ENCODE results near the gene LSMEM2.
A peak's percentile ranks its signal among the peaks of the same experiment; 100 is the strongest.

Gene LSMEM2

DNA sequence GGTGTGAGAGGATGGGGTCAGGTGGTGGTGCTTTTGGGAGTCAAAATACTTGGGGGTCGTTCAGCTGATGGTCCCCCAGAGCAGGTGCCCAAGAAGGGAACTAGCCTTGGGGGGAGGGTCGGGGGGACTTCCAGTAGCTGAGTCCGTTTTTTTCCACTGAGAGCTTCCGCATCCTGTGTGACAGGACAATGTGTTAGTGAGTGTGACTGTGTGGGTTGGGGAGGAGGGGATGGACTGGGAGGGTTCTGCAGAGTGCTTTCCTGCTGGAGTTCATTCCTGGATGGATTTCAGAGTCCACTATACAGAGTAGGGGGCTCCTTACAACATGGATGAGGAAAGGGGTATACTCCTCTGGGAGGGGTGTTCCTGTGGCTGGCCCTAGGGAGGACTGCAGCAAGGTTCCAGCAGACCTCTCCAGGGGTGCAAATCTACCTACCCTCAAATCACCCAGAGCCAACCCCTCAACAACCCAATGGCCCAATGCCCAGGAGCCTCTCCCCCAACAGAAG is 44.3 kb downstream of the LSMEM2 start:
- DNase-seq = peak; percentile 32 to 68 (median 66)

DNA sequence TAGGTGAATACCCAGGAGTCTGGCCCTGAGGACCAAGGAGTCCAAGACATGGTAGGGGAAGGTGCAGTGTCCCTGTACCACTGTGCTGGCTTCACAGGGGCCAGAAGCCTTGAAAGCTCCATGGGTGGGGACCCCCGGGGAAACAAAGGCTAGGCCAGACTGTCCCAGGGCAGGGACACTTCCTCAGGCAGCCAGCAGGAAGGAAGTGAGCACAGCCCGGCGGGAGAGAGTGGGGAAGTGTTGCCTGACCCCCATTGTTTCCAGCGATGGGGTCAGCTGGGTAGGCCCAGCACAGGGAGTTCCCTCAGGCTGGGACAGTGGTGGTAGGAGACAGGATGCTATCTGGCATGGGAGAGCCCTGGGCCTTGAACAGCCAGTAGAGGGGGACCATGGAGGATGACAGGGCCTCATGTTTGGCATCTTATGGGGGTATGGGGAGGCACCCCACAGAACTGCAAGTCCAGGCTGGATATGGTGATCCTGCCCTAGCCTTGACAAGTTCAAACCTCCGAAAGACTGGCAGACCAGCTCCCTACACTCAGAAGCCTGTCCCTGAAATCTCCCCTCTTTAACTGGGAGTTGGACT is 44.8 kb downstream of the LSMEM2 start:
- peak; percentile 24 to 58 (median 50) for DNase-seq

- DNase-seq = peak; percentile 72 to 82 (median 73)
Measured at GRCh38 chr3:50324351-50325112, 45.6 kb downstream of the LSMEM2 start.

DNA sequence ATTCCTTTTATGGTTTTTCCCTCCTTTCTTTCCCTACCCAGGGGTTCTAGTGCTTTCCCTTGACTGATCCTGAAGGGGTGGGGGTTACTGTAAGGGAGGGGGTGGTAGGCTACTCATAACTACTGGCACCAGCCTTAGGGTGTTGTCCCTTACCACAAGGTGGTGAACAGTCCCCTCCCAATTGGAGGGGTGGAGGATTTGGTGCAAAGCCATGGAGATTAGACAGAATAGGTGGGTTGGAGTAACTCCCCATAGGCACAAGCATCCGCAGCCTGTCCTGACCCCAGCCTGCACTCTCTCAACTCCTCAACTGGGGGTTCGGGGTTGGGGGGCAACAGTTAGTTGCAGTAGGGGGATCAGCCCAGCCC is 46.2 kb downstream of the LSMEM2 start:
- DNase-seq = no peak

DNA sequence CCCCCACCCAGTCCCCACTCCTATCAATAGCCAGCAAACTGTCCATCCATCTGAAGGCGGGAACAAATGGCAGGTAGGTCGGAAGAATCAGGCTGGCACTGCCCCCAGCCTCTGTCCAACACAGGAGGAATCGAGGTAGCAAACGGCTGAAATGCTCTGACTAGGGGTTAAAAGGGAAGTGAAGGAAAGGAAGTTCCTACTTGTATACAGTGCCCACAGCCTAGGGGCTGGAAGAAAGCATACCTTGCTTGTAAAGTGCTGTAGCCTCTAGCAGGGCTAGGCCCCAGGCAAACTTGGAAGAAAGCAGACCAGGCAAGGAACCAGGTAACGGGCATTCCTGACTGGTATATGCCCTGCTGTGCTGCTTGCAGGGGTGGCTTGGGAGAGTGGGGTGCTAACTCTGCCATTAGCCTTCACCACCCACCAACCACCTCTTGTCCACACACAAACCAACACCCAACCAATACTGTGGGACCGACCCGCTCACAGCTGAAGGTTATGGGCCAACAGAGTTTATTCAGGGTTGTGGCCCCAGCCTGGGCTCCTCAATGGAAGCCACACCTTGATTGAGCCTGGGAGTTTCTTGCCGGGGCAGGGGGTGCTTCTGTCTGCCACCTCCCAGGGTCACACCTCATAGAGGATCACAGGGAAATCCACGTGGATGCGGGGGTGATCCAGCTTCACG is 46.8 kb downstream of the LSMEM2 start:
- no peak for DNase-seq

GRCh38 chr3:50326182-50326541 is 47.3 kb downstream of the LSMEM2 start:
- DNase-seq = no peak

DNA sequence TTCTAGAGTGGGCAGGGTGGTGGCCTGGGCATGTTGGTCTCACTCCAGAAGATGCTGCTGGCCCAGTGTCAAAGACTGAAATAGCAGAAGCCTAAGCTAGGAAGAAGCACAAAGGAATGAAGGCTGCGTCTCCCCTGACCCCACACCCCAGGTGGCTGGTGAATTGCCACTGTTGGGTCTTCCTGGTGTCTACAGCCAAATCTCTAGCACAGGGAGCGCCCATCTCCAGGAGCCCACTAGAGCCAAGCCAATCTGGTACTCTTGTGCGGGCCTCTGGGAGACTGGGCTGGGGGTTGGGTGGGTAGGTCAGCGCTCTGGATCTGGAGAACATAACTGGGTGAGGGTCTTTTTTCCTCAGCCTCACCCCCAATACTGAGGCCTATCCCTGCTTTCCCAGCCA is 48.2 kb downstream of the LSMEM2 start:
- no peak for DNase-seq

DNA sequence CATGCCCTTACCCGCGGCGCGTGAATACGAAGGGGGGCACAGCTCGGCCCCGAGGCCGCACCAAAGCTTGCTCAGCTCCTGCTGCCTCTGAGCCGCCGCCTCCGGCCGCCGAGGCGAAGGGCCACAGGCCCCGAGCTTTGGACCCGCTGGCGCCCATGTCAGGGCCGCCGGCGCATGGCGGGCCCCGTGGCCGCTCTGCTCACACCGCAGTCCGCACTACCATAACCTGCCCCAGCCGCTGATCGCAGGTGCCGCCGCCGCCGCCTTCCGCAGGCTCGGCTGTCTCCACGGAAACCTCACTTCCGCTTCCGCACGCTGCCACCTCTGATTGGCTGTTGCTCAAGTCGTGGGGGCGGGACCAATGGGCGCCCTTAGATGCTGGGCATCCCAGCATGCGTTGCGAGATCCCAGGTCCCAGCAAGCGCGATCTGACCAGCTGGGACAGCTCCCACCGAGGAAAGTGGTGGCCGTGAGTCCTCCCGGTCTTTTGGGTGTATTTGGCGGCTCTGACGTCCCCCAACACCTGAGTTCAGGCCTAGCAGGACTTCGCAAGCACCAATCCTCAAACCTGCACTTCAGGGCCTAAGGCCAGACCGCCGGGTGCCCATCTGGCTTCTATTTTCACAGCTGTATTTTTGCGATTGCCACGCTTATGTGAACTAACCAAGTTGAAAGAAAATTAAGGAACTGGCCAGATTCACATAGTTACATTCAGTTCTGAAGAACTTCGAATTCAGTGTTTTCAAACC is 49.2 kb downstream of the LSMEM2 start, which contains the start of gene TUSC2:
TUSC2 (minus strand) TSS at position 281 of the 749 bp plus-strand sequence; CDS start at position 157, 124 bp downstream.
- DNase-seq = peak; percentile 97 to 99 (median 98)

GRCh38 chr3:50330330-50330729 is 51.4 kb downstream of the LSMEM2 start:
- DNase-seq = no peak

DNA sequence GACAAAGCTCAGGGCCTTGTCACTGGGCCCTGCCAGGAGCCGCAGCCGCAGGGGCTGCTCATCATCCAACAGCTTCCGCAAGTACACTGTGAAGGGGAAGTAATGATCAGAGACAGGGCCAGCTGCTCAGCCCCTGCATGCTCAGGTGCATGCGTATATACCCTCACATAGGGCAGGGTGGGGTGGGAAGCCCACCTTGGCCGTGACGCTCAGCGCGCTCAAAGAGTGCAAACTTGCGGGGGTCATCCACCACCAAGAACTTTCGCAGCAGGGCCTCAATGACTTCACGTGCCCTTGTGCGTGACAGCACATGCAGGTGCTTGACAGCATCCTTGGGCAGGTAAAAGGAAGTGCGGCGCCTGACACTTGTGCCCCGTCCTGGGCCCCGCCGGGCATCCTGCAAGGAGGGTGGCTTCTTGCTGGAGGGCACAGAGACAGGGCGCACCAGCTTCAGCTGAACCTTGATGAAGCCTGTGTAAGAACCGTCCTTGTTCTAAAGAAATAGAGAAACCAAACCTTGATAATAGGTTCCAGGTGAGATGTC is 52.5 kb downstream of the LSMEM2 start:
- DNase-seq = no peak

- DNase-seq = no peak
Measured at GRCh38 chr3:50333744-50334328, 54.9 kb downstream of the LSMEM2 start.

DNA sequence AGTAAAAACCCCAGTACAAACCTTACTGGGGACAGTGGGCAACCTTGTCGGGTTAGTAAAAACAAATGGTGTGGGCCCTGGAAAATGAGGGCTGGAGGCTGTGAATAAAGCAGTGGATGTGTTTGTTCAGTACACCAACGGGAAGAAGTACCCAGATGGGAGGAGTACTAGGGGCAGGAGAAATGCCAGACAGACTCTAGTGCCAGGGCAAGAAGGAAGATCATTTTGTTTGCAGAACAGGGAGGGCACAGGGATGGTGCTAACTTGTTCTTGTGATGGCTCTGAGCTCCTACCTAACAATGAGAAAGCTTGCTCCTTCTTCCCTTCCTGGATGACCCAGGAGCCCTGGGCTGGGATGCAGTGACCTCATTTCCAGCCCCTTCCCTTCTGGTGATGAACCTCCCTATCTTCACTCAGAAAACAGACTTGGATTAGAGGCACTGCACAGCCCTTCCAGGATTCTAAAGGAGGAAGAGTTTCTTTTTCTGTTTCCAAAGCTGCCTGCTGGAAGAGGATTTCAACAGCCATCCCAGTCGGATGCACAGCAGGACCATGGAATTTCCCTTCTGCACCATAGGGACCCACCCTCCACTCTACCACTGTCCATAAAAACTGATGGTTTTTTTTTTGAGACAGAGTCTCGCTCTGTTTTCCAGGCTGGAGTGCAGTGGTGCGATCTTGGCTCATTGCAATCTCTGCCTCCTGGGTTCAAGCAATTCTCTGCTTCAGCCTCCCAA is 55.6 kb downstream of the LSMEM2 start:
- DNase-seq = no peak

GRCh38 chr3:50336452-50337174 is 57.7 kb downstream of the LSMEM2 start:
- no peak for DNase-seq

DNA sequence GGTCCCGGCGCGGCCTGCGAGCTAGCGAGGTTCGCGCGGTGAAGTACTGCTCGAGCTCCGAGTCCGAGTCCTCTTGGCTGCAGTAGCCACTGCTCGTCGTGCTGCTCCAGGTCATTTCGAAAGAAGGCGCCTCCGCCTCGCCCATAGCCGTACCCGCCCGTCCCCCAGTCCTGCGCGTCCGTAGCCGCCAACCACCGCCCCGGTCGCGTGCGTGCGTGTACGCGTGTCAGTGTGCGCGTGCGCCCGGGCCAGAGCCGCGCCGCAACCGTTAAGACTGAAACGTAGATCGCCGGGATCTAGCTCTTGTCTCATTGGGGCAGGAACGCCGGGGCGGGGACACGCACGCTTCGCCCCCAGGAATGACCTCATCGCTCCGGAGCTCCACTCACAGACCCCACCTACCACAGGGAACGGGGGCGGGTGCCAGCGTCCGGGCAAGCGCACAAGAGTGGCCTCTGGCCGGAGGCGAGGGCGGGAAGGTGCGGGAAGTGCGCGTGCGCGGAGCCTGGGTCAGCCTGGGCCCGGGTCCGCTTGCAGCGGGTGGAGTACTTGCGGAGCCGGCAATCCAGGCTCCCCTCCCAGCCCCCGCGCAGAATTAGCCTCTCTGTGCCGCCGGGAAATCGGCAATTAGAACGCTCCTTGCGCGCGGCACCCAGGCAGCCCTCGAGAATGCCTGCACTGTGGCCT is 58.4 kb downstream of the LSMEM2 start:
- peak; percentile 99 to 100 (median 100) for DNase-seq
